Umbilical cord (tissue), 2 donors: Measurements from ENCODE around the gene MESP2. TPM values are rescaled to one million over a fixed set of nuclear protein-coding genes. Genes with fewer than 3 reads are reported as not detected.

Experiments used
- DNase-seq: peaks from one replicate; pipeline ENCODE4 v3.0.0-alpha.2; 2015; ENCODE audit warnings: low spot score
- total RNA-seq: library from RNA; depleted of rRNA; stranded (reverse); fragments of >200 nt; gene quantifications from one replicate; pipeline ENCODE4 v1.2.3, GENCODE V29; 2014; ENCODE audit warnings: low replicate concordance; ENCODE audit not compliant: insufficient read depth

MESP2 gene
- total RNA-seq, 1 donor from 2014 or later = not detected

DNA sequence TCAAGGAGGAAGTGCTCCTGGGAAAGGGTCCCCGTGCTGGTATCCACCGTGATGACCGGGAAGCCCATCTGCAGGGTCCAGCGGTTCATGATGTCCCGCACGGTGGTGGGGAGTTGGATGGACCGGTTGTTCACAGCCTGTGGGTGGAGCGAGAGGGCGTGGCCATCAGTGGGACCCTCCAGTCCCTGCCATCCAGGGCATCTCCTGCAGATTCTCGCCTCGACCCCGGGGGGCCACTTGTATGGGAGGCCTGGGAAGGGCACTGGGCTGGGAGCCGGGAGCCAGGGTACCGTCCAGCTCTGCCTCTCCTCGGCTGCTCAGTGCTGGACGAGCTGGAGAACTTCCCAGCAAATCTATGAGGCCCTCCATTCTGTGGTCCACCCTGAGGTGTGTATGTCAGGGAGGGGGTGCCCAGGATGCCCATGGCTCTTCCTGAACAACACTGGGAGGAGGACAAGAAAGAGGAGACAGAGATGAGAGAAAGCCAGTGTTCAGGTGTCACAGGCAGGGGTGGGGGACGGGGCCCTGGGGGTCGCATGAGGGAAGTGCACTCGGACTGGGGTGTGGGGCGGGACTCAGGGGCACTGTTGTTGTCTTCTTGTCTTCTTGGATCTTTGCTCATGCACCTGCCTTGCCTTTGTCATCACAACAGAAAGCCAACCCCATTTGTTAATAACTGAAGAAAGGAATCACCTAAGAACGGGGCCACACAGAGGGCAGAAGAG is 25.5 kb downstream of the MESP2 start:
- DNase-seq = no peak

DNA sequence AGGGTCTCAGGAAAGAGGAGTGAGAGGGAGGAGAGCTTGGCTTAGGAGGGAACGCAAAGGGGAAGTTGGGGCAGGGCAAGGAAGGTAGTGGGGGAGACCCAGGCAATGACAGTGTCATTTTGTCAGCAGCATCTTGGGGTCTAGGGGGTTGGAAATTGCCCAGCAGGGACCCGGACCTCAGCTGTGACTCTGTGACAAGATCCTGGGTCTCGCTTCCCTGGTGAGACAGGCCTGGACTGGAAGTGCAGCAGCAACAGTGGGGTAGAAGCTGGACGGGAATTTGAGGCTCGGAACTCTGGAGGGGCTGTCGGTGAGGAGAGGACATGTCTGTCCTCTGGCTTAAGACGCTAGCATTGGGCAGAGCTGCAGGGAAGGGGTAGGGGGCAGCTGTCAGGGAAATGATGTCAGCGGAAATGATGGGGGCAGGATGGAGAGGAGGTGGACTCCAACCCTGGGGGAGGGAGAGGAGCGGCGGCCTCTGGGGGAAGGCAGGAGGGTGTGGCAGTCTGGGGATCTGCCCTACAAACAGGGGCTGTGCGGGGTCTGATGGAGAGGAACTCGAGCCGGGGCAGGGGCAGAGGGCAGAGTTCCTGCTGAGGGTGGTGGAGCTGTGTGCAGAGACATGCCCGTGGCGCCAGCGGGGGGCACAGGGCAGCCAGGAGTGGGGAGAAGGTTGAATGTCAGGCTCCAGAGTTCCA is 26.2 kb downstream of the MESP2 start:
- DNase-seq = no peak

DNA sequence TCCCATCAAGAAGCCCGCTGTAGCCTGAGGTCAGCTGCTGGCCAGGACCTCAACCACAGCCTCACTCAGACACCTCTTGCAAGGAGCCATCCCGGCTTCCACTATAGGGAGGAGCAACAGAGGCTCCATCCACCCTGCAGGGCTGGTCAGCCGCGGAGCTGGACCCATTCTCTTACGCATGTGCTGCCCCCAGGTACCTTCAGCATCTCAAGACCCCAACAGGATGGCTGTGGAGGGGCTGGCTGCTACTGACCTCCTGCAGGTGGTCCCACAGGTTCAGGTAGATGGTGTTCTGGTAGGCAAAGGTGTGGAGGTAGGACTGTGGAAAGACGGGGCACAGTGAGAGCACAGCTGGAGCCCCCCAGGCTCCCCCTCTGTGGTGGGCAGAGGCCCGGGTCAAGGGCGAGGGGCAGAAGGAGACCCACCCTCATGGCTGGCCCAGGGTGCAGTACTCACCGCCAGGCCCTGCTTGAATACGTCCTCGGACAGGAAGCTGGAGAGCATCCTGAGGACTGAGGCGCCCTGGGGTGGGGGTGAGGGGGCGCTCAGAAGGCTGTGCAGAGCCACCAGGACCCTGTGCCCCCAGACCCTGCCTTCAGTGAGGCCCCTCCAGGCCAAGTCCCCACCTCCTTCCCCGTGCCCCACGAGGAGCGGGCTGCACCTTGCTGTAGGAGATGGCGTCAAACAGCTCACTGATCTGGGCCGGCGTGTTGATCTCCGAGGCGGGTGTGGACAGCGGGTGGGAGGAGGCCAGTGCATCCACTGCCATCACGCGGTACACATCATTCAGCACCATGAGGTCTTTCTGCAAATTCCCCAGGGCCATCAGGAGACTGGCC is 27.1 kb downstream of the MESP2 start:
- no peak for DNase-seq

DNA sequence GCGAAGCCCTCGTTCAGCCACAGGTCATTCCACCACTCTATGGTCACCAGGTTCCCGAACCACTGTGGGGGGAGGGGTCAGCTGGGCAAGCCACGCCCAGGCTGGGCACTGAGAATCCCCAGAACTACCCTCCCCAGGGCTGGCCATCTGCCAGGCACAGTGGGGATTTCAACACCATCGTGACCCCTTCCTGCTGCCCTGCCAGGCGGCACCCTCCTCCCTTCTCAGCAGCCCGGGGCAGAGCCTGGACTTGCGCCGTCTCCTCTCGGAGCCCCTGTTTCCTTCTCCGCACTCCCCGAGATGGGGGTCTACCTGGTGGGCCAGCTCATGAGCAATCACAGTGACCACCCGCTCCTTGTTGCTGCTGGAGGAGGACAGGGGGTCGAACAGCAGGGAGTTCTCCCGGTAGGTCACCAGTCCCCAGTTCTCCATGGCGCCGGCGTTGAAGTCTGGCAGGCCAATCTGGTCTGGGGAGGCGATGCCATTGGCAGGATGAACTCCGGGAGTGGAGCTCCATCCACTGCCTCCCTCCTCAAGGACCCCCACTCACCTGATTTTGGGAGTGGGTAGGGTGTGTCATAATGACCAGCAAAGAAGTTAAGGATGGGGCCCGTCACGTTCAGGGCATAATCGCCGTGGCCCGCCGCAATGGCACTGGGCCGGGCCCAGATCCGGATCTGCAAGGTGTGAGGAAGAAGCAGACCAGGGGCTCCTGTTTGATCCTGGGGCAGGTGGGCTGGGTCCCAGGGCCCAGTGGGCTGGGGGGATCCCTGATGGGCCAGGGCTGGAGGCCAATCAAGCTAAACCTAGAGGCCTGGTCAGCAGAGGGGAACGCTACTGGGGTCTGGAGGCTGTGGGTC is 28.0 kb downstream of the MESP2 start:
- DNase-seq = no peak

DNA sequence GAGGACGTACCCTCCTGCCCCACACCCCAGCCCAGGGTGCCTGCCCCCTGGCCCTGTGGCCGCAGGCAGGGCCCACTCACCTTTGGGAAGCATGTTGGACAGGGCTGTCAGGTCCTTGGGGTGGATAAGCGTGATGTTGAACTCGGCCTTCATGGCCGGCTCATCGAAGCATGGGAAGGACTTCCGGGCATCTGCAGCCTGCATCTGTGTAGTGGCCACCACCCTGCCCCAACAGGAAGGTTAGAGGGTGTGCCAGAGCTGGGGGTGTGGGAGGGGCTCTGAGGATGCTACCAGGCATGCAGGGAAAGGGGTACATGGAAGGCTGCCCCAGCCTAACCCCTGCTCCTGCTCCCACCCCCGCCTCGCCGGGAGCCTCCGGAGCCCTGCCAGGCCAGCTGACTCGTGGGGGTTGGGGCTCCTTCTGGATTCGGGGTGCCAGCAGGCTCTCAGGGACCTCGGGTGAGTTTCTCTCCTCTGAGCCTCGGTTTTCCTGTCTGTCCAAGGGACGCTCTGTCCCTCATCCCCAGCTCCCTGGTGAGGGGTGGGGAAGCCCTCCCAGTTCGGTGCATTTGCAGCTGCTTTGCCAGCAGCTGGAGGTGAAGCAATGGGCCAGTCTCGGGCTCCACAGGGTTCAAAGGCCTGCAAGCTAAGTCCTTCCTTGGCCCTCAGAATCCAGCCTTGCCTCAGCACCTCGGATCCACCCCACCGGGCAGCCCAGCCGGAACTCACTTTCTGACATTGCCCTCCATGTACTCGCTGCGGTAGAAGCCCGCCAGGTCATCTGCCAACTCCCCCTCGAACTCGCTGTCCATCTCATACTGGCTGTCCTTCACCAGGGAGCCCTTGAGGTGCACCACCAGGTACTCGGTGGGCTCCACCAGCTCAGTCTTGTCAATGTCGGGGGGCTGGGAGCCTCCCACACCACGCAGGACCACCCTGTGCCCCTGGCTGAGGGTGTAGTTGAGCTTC is 29.4 kb downstream of the MESP2 start:
- no peak for DNase-seq

DNA sequence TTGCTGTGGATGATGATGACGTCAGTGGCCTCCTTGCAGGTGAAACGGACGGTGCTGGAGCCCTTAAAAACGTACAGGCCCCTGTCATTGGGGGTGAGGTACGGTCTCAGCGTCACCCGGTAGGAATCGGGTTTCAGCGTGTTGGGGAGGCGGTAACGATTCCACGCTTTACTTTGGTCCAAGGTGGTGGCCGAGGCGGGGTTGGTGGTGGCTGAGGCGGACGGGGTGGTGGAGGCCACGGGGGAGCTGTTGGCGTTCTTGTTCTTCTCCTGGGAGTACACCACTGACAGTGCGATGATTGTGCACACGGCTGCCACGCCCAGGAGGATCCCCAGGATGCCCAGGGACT is 30.1 kb downstream of the MESP2 start:
- DNase-seq = no peak

DNA sequence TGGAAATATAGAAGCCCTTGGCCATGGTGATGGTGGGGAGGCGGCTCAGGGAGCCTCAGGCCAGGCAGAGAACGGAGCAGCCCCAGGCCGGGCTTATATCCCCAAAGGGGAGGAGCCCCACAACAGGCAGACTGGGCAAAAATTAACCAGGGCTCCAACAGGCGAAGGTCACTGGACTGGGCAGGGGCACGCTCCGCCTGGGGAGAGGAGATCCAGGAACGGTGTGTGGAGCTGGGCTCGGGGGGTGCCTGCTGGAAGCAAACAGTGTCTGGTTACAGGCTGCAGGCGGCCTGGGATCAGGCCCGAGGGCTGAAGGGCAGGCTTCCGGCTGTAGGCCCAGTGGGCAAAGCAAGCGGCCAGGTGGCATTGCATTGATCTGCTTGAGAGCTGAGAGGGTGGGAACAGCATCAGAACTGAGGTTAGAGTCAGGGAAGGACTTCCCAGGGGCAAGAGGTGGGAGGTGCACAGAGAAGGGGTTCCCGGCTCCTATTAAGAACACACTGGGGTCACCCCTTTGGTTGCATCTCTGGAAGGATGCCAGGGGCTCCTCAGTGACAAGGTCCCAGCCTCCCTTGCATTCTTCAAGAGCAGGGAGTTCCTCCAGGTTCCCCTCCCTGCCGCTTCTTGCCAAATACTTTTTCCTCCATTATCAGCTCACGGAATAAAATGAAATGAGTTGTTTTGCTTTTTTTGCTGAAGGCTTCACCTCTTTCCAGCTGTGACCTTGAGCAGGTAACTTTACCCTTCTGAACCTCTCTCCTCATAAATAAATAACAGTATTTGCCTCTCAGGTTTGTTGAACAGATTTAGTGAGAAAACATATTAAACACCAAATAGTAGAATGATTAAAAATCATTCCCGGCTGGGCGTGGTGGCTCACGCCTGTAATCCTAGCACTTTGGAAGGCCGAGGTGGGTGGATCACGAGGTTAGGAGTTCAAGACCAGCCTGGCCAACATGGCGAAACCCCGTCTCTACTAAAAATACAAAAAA is 30.7 kb downstream of the MESP2 start:
- no peak for DNase-seq

DNA sequence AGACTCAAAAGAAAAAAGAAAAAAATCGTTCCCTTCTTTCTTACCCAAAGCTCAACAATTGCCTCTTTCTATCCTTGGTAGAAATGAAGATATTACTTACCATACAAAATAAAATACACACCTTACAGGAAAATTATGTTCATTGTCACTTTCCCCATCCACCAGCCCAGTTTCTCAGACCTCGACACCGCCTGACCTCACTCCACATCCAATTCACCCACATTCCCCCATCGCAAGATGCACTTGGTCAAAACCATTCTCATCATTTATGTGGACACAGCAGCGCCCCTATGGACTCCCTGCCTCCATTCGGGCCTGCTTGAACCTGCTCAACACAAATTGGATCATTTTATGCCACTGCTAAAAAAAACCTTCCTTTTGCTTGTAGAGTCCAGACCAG is 31.6 kb downstream of the MESP2 start:
- no peak for DNase-seq

DNA sequence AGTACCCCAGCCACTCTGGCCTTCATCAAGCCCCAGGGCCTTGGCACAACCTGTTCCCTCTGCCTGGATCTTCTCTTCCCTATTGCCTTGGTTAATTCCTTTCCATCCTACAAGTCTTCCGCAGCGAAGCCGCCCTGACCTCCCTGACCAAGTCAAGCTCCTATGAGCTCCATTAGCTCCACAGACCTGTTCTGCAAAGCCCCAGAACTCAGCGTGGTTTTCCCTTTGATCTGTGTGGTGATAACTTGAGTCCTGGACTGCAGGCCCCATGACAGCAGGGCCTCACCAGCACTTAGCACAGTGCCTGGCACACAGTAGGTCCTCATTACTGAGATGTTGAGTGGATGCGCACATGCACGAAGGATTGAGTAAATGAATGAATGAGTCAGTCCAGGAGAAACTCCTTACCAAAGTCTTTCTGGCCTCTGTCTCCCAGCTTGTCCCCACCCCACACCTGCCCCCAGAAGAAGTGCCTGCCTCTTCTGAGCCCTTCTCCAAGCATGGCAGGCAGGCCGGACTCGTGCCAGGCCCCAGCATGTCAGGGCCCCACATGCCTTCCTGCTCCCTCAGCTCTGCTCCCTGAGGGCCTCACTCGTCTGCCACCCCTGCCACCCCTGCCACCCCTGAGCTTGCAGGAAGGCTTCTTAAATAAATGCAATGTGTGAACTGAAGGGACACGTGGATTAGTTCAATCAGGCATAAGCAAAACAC is 32.2 kb downstream of the MESP2 start:
- no peak for DNase-seq

DNA sequence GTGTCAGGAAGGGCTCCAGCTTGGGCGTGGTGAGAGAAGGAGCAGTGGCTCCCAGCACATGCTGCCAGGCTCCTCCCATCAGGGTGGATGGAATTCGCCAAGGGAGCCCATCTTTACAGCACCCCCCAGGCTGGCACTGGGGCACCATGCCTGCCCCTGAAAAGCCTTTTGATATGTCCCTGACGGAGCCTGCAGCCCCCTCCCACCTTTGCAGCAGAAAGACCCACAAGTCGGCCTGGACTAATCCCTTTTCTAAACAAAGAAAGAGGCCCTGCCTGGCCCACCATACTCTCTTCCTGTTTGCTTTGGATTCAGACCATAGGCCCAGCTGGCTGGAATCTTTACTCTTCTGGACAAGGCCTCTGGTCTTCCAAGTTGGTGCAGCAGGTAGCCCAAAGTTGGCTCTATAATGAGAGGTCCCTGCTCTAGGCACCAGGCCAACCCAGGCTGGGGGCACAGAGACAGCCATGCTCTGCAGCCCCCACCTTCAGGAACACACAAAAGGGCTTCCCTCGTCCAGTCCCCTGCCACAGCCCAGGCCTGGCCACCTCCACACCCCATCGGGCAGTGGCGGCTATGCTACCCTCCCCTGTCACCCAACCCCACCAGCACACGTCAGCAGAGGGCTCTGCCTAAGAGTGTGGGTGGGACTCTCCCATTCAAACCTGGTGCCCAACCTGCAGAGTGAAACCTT is 33.1 kb downstream of the MESP2 start:
- no peak for DNase-seq

DNA sequence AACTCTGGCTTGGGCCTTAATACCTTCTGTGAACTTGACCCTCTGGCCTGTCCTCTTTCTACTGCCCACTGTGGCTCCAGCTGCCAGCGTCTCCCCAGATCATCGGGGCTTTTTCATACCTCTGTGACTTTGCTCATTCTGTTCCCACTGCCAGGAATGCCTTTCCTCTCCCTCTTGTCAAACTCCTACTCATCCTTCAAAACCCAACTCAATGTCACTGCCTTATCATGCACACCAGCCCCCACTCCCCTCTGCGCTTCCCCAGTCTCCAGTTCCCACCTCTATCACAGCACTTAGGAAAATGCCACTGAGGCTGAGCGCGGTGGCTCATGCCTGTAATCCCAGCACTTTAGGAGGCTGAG is 33.6 kb downstream of the MESP2 start:
- DNase-seq = no peak

DNA sequence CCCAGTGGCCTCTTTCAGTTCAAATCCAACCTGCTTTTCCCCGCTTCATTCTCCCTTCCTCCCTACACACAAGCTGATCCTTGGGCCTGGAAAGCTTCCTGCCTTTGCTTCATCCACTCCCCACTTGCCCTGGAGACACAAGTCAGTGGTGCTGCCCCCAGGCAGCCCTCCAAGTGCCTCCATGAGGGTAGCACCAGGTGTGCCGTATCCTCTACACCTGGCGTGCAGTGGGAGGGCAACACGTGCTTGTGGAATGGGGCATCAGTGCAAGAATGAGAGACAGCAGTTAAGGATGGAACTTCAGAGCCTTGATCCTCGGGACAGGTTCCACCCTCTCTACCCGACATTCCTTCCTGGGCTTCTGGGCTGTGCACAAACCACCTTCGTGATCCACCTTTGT is 34.7 kb downstream of the MESP2 start:
- DNase-seq = no peak

DNA sequence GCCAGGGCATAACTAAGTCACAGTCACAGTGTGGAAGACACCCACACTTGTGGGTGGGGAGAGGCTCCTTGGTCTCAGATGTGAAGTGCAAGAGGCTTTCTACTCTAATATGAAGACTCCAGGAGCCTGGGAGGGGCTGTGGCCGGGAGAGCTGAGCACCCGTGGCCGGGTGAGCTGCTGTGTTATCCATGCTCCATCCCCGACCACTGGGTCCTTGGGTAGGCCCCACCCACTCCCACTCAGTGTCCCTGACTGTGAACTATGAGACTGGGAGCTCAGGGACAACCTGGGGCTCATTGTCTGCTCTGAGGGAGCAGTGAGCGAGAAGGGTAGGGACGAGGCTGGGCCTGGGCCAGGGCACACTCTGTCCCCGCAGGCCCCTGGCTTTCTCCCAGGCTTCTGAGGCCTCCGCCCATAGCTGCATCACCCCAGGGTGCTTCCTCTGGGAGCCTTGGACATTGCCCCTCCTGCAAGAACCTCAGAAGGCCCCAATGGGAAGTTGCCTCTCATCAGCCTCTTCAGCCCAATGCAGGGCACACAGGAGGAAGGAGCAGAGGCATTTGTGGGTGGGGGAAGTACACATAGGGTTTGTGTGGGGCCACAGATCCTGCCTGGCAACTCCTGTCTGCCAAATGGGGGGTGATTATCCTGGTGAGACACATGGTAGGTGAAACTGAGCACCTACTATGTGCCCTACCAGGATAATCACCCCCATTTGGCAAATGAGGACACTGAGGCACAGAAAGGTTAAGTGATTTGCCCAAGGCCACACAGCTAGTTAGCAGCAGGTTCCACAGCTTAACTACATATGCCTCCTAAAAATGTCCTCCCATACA is 36.1 kb downstream of the MESP2 start:
- no peak for DNase-seq

DNA sequence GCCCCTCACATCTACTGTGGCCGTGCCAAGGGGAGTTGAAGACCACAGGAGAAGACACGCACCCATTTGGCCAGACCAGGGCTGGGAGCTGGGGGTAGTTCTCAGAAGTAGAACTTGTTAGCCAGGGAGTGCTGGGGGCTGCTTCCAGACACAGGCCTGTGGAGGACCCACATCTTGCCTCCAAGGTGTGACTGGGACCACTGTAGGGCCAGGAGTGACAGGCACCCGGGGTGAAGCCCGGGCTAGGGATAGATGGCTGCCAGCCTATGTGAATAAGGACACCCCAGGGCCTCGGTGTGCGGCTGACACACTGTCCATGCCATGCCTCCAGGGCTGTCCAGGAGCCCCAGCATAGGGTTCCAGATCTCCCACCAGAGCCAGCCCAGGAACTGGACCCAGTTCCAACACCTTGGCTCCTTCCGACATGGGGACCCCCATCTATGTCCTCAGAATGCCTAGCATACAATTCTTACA is 36.8 kb downstream of the MESP2 start:
- no peak for DNase-seq

DNA sequence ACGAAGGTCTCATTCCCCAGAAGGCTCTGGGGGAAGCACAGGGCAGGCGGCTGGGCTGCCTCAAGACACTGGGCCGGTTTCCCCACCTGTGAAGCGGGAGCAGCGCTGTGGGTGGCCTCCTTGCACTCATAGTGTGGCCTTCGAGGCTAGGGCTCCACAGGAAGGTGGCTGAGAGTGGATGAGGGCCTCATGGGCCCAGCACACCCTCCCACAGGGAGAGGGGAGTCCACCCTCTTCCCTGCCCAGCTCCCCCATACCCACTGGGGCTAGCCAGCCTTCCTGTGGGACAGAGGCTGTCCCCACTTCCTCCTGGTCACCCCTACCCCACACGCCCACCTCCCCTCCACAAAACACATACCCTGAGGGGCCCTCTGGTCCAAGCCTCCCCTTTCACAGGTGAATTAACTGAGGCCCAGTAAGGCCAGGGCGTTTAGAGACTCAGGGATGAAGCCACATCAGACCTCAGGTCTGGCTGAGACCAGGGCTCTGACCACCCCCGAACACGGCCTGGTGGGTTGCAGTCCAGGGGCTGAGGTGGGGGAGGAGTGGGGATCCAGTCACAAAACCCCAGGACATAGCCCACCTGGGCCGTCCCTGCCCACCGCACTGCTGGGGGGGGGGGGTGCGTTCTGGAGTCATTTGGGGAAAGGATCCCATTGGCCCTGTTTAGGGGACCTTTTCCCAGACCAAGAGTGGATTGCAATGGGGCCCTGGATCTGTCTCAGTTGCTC is 37.4 kb downstream of the MESP2 start:
- DNase-seq = no peak

DNA sequence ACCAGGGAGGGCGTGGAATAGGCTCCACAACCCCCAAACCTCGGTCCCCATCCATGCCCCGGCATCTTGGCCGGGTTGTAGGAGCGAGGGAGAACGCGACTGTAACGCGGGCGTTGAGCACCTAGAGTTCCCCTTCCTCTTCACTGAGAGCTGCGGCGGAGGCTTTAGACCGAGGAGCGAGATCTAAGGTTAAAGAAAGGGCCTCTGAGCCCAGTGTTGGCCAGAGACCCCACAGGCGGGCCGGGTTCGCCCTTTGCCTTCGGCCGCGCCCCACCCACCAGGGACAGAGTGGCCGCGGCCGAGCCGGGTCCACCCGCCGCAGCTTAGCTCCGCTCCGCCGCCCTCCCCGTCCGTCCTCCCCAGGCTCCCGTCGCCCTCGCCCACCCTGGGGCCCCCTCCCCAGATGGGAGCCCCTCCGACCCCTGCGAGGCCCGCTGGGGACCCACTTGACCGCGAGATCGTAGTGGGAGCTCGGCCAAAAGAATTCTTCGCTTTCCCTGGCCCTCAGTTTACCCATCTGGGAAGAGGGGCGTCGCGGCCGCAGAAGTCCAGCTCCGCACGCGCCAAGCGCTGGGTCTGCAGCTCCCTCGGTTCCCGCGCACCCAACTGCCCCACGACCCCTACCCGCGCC is 38.1 kb downstream of the MESP2 start:
- no peak for DNase-seq
